K562 (cell line): ENCODE results near the gene SLC3A2. TPM values are rescaled to one million over a fixed set of nuclear protein-coding genes. Genes with fewer than 3 reads are reported as not detected.

Experiments used
- ATAC-seq: fragments of 200-7000 bp; cut with Tn5 transposase; 3 replicates; pipeline ENCODE4 v1.9.1; 2020; ENCODE audit warnings: moderate library complexity
- BruUV-seq: library from RNA; stranded (reverse); fragments of 400-500 nt; replicated peaks from 2 replicates; lab custom pipeline; 2021; lab: Mats Ljungman, UMichigan
- CTCF ChIA-PET: fragments of 300-600 bp; formaldehyde crosslinking; extraction: SDS; loops from one replicate; lab custom pipeline; 2021; ENCODE audit warnings: low intra/inter-chr PET ratio; lab: Yijun Ruan, JAX
- POLR2A ChIA-PET: fragments of 300-600, 350-650 bp; sonication (Branson Sonifier 250); formaldehyde crosslinking; extraction: SDS; loops from one replicate; lab custom pipeline; 2021; ENCODE audit warnings: antibody characterized with exemption, inconsistent platforms; lab: Yijun Ruan, JAX
- DNase-seq, 4 experiments: peaks; one replicate each; pipeline versions ENCODE4 v3.0.0 to v3.0.0-alpha.2; 2011 to 2018; ENCODE audit warnings: low spot score in 3 of 4, mixed read lengths in 3 of 4; ENCODE audit errors: extremely low read depth in 1 of 4
- FAIRE-seq: peaks from 2 replicates; lab custom pipeline; 2011; peaks lifted over from hg19 to GRCh38; lab: Jason Lieb, UNC
- H2AFZ ChIP-seq: 2 replicates; pipeline ENCODE4 v1.6.0; 2011; ENCODE audit warnings: low read depth, low read length, control low read depth, inconsistent platforms
- H3K27ac ChIP-seq: fragments of 200-600 bp; 3 replicates; pipeline ENCODE4 v1.8.0; 2011; ENCODE audit warnings: low read depth, mild to moderate bottlenecking, control low read depth, inconsistent platforms, low read length, moderate library complexity, mixed read lengths; ENCODE audit errors: extremely low read depth
- H3K27me3 ChIP-seq, 2 experiments: fragments of 300-600 bp in 1 of 2; 2 replicates in 1 of 2; 3 replicates in 1 of 2; pipeline versions ENCODE4 v1.6.0 to v1.8.0; 2011; ENCODE audit warnings: inconsistent platforms in 2 of 2, low read length in 2 of 2, mild to moderate bottlenecking in 1 of 2, mixed read lengths in 1 of 2, moderate library complexity in 1 of 2; ENCODE audit not compliant: control insufficient read depth in 2 of 2, insufficient read depth in 2 of 2
- H3K36me3 ChIP-seq: fragments of 300-600 bp; 3 replicates; pipeline ENCODE4 v1.8.0; 2011; ENCODE audit warnings: mild to moderate bottlenecking, low read length, inconsistent platforms; ENCODE audit not compliant: control insufficient read depth, insufficient read depth
- H3K4me1 ChIP-seq, 2 experiments: fragments of 200-600 bp in 1 of 2; replicated peaks in 1 of 2; 2 replicates in 1 of 2; 3 replicates in 1 of 2; pipeline versions ENCODE4 v1.5.1 to v1.8.0; 2011; ENCODE audit warnings: inconsistent platforms in 2 of 2, low read length in 2 of 2, mild to moderate bottlenecking in 1 of 2, mixed read lengths in 1 of 2, moderate library complexity in 1 of 2; ENCODE audit not compliant: control insufficient read depth in 2 of 2, insufficient read depth in 2 of 2
- H3K4me2 ChIP-seq: 2 replicates; pipeline ENCODE4 v1.6.1; 2011; ENCODE audit warnings: low read length, control low read depth, inconsistent platforms, mixed read lengths; ENCODE audit not compliant: insufficient read depth
- H3K4me3 ChIP-seq: fragments of 200-600 bp; sonication (generic), shearing (Covaris generic); 2 replicates; pipeline ENCODE4 v1.5.1; 2016; ENCODE audit warnings: control low read depth, inconsistent platforms
- H3K79me2 ChIP-seq: fragments of 200-600 bp; 3 replicates; pipeline ENCODE4 v1.8.0; 2011; ENCODE audit warnings: low read length, inconsistent platforms; ENCODE audit not compliant: control insufficient read depth, insufficient read depth
- H3K9ac ChIP-seq, 2 experiments: 2 replicates each; pipeline versions ENCODE4 v1.6.0 to v1.6.1; 2011; ENCODE audit warnings: low read depth in 2 of 2, low read length in 2 of 2, control low read depth in 1 of 2, inconsistent platforms in 1 of 2, mild to moderate bottlenecking in 1 of 2, mixed read lengths in 1 of 2; ENCODE audit not compliant: insufficient read depth in 1 of 2
- H3K9me1 ChIP-seq: one replicate; pipeline ENCODE4 v1.6.0; 2011; ENCODE audit warnings: inconsistent platforms, mild to moderate bottlenecking, low read length, moderate library complexity; ENCODE audit not compliant: control insufficient read depth, insufficient read depth
- H3K9me3 ChIP-seq: replicated peaks from 2 replicates; pipeline ENCODE4 v1.5.1; 2011; ENCODE audit warnings: low read depth, low read length, inconsistent platforms; ENCODE audit not compliant: control insufficient read depth, insufficient read depth
- H4K20me1 ChIP-seq: replicated peaks from 2 replicates; pipeline ENCODE4 v1.6.1; 2011; ENCODE audit warnings: low read length, inconsistent platforms, mixed read lengths; ENCODE audit not compliant: control insufficient read depth, insufficient read depth
- ATF6 ChIP-seq: sonication (generic); formaldehyde crosslinking; IDR thresholded peaks from 2 replicates; pipeline ENCODE4 v1.4.0; 2020; ENCODE audit warnings: mild to moderate bottlenecking, missing genetic modification reagents
- CBX3 ChIP-seq, 2 experiments: IDR thresholded peaks; 1 replicate in 1 of 2; 2 replicates in 1 of 2; pipeline ENCODE4 v1.6.1; 2012; ENCODE audit warnings: inconsistent platforms in 2 of 2, low read length in 2 of 2, borderline replicate concordance in 1 of 2, control low read depth in 1 of 2
- CGGBP1 ChIP-seq: fragments of 250-450 bp; sonication (Bioruptor Pico); IDR thresholded peaks from 2 replicates; pipeline ENCODE4 v1.9.0; 2021; ENCODE audit warnings: mild to moderate bottlenecking
- GATA2 ChIP-seq: sonication (generic); formaldehyde crosslinking; IDR thresholded peaks from 2 replicates; pipeline ENCODE4 v1.4.0; 2020; ENCODE audit warnings: mild to moderate bottlenecking, missing genetic modification reagents
- HDAC1 ChIP-seq, 2 experiments: fragments of 450-650 bp; IDR thresholded peaks; 2 replicates each; pipeline ENCODE4 v1.6.1; 2016 to 2017; ENCODE audit warnings: inconsistent platforms in 1 of 2, mild to moderate bottlenecking in 1 of 2, moderate library complexity in 1 of 2
- IRF2 ChIP-seq: sonication (generic); formaldehyde crosslinking; IDR thresholded peaks from 2 replicates; pipeline ENCODE4 v1.8.1; 2022; ENCODE audit warnings: mild to moderate bottlenecking, missing genetic modification reagents
- KHSRP ChIP-seq: fragments of 450-650 bp; IDR thresholded peaks from 2 replicates; pipeline ENCODE4 v1.6.1; 2017
- POLR2H ChIP-seq: IDR thresholded peaks from 2 replicates; pipeline ENCODE4 v1.6.1; 2016; ENCODE audit warnings: missing genetic modification characterization, low read depth, mild to moderate bottlenecking, control low read depth, missing compliant biosample characterization, moderate library complexity
- PTBP1 ChIP-seq: fragments of 200-400 bp; formaldehyde crosslinking; IDR thresholded peaks from 2 replicates; pipeline ENCODE4 v1.6.1; 2017; ENCODE audit warnings: low read depth, low read length
- SAFB ChIP-seq: fragments of 200-400 bp; formaldehyde crosslinking; IDR thresholded peaks from 2 replicates; pipeline ENCODE4 v1.6.1; 2017; ENCODE audit warnings: low read depth, low read length, borderline replicate concordance
- SMAD3 ChIP-seq: fragments of 450-650 bp; formaldehyde crosslinking; conservative IDR thresholded peaks from 2 replicates; pipeline ENCODE4 v1.4.0; 2020; ENCODE audit warnings: mild to moderate bottlenecking
- WGBS: fragments of 100-300 bp; shearing (Covaris generic); methylation state at CpG from one replicate; pipeline ENCODE4 v1.1.6; 2016; ENCODE audit warnings: low coverage, mixed read lengths; ENCODE audit not compliant: insufficient coverage; ENCODE audit errors: missing lambda C conversion rate; 5-methylcytosine and 5-hydroxymethylcytosine counted together
- in situ Hi-C: fragments of 300-500 bp; cut with MboI; formaldehyde crosslinking; loops from 4 replicates; pipeline ENCODE4 v1.15.0; 2018; ENCODE audit warnings: inconsistent platforms, mixed read lengths
- intact Hi-C: fragments of 100-400 bp; cut with micrococcal nuclease; formaldehyde crosslinking; loops from 2 replicates; pipeline ENCODE4 v1.14.2; 2022
- polyA plus RNA-seq, 8 experiments: library from polyadenylated mRNA; depleted of rRNA in 4 of 8; stranded (reverse) in 5 of 8; unstranded in 3 of 8; fragments of >200 nt; fragmentation: Nextera tagmentation in 2 of 8; fragmentation: Illumina TruSeq in 1 of 8; extraction: Ambion mirVana in 2 of 8; extraction: Trizol in 1 of 8; gene quantifications; 2 replicates each; pipeline versions ENCODE4 v1.2.1 to v1.2.3, GENCODE V29; 2011 to 2014; ENCODE audit warnings: inconsistent platforms in 1 of 8, missing spikeins in 1 of 8
- total RNA-seq, 7 experiments: library from RNA; depleted of rRNA in 6 of 7; stranded (reverse); fragments of >200 nt in 6 of 7; fragmentation: Illumina TruSeq in 2 of 7; extraction: Trizol in 2 of 7; gene quantifications; 2 replicates each; pipeline versions ENCODE4 v1.2.1 to v1.2.3, GENCODE V29; 2011 to 2021; ENCODE audit warnings: low replicate concordance in 1 of 7
- TF ChIP-seq, protein P1 (sequence below): fragments of 450-650 bp; conservative IDR thresholded peaks from 2 replicates; pipeline ENCODE4 v1.6.1; 2016; ENCODE audit warnings: missing genetic modification characterization, low read depth, mild to moderate bottlenecking, missing compliant biosample characterization, moderate library complexity

The SLC3A2 gene
- total and polyA plus RNA-seq, 9 of the 15 experiments (the other 6 are each of a cell fraction or from before 2014, with no cell fraction given), result 20.0 to 296 (median 214) TPM

- Histone ChIP-seq H3K27me3 (no peaks in the 10 kb centered on the region), H3K9ac (no peak overlapping the region), H3K36me3 (peaks cover 62% of the 10 kb centered on the region), H4K20me1 (peaks cover 13% of the 10 kb centered on the region), H3K27ac (no peak overlapping the region; the same call in 2 of the 3 replicates), H3K4me2 (no peak overlapping the region), H3K9me1 (no peaks in the 10 kb centered on the region), H3K79me2 (peaks cover 94% of the 10 kb centered on the region), H2AFZ (no peak overlapping the region), H3K4me3 (no peak overlapping the region), H3K4me1 (peaks cover 16 to 23% of the 10 kb centered on the region in 2 experiments; a peak in 4 of 5 replicates), H3K9me3 (no peaks in the 10 kb centered on the region)
- intact Hi-C loops (no loop called here), in situ Hi-C loops (loop anchor here (25.0 kb wide), 1 partner anchor 478 kb away; no protein-coding TSS in a partner anchor)
- no peak for ATAC-seq
- ChIA-PET CTCF (no interaction called here), POLR2A (interaction anchor here (0.6 to 7.2 kb wide), 12 partner anchors 8 to 176 kb away, joined by 3 to 45 read pairs (median 5); partner anchors contain the start of genes LRRN4CL, SLC3A2 and TMEM179B)
- WGBS, result 87% methylated on average over 6 of the region's 6 CpGs
- no peak for FAIRE-seq
- DNase-seq, result no peak
- BruUV-seq, result no TSS peak
- TF ChIP-seq CGGBP1 (CRISPR knock-in tag) (no peak), HDAC1 (IDR thresholded peaks at IDR 0.05) (no peak), IRF2 (no peak), SAFB (no peak), POLR2H (no peak), CBX3 (IDR thresholded peaks at IDR 0.05; ENCODE audit: borderline replicate concordance in 1 of 2, low read length in 2 of 2) (no peak), ATF6 (no peak), SMAD3 (no peak), PTBP1 (no peak), KHSRP (no peak), GATA2 (no peak)
- TF ChIP-seq, protein P1, sequence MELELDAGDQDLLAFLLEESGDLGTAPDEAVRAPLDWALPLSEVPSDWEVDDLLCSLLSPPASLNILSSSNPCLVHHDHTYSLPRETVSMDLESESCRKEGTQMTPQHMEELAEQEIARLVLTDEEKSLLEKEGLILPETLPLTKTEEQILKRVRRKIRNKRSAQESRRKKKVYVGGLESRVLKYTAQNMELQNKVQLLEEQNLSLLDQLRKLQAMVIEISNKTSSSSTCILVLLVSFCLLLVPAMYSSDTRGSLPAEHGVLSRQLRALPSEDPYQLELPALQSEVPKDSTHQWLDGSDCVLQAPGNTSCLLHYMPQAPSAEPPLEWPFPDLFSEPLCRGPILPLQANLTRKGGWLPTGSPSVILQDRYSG, result no peak
Observed at GRCh38 chr11:62865635-62866034, 15.1 kb upstream of the SLC3A2 start.
